ENCODE data around the gene SEC14L5.

GRCh38 chr16:4937782-4938682, 20.1 kb upstream of the SEC14L5 start:
- TF ChIP-seq CTCF (conservative IDR thresholded peaks at IDR 0.05; ENCODE audit: low read depth, low read length) (no peak), MAZ (IDR thresholded peaks at IDR 0.05; ENCODE audit: borderline replicate concordance, low read depth, low read length) (no peak), POLR2A (IDR thresholded peaks at IDR 0.05; ENCODE audit: low read depth, low read length) (no peak), CHD1 (IDR thresholded peaks at IDR 0.05; ENCODE audit: low read depth, low read length) (no peak), RCOR1 (IDR thresholded peaks at IDR 0.05; ENCODE audit: insufficient replicate concordance, low read length) (no peak), RFX5 (IDR thresholded peaks at IDR 0.05; ENCODE audit: low read depth, low read length) (no peak), RAD21 (IDR thresholded peaks at IDR 0.05; ENCODE audit: low read length) (no peak), USF2 (IDR thresholded peaks at IDR 0.05; ENCODE audit: low read depth, low read length) (no peak), BHLHE40 (IDR thresholded peaks at IDR 0.05; ENCODE audit: low read depth, low read length) (no peak), MAFK (IDR thresholded peaks at IDR 0.05; ENCODE audit: low read depth, low read length) (no peak), CEBPB (IDR thresholded peaks at IDR 0.05; ENCODE audit: low read depth, low read length) (0 out of 2 replicates have a peak, but pooled peaks have one; percentile 11), FOS (IDR thresholded peaks at IDR 0.05; ENCODE audit: low read depth, low read length) (no peak), ELK1 (IDR thresholded peaks at IDR 0.05; ENCODE audit: borderline replicate concordance, low read depth, low read length) (no peak)
